DMS153 (cell line): ENCODE results near the gene SPINDOC.

Experiments
- DNase-seq: peaks from one replicate; lab custom pipeline; 2025; lab: John Stamatoyannopoulos, UW

The SPINDOC gene

GRCh38 chr11:63834535-63835157 lies 21.4 kb downstream of the SPINDOC start:
- no peak for DNase-seq

DNA sequence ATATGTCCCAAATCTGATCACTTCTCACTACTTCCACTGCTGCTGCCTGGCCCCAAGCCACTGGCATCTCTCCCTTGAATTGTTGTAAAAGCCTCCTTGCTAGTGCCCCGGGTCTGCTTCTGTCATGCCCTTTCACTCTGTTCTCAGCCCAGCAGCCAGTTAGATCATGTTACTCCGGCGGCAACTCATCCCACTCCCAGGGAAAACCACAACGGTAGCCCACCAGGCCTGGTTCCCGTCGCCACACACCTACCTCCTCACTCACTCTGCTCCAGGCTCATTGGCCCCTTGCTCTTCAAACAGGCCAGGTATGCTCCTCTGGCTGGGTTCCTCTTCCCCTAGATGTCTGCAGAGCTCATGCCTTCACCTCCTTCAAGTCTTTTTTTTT lies 21.9 kb downstream of the SPINDOC start:
- no peak for DNase-seq

GRCh38 chr11:63837027-63837688 lies 23.9 kb downstream of the SPINDOC start:
- DNase-seq = peak; percentile 76

DNA sequence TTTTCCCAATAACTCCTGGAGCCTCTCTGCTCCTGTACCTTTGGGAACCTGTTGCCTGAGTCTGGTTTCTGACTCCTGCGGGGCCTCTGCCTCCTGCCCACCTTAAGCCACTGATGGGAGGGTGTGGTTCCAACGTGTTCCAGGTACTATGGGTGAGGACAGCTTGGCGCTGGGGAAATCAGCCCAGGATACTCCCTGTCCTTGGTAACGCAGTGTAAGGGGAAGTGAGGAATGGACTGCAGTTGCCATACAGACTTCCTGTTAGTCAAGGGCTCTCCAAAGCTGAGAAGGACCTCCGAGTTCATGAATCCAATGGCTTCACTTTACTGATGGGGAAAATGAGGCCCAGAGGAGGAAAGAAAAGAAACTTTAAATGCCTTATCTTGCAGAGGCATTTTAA lies 24.5 kb downstream of the SPINDOC start:
- DNase-seq = peak; percentile 28

DNA sequence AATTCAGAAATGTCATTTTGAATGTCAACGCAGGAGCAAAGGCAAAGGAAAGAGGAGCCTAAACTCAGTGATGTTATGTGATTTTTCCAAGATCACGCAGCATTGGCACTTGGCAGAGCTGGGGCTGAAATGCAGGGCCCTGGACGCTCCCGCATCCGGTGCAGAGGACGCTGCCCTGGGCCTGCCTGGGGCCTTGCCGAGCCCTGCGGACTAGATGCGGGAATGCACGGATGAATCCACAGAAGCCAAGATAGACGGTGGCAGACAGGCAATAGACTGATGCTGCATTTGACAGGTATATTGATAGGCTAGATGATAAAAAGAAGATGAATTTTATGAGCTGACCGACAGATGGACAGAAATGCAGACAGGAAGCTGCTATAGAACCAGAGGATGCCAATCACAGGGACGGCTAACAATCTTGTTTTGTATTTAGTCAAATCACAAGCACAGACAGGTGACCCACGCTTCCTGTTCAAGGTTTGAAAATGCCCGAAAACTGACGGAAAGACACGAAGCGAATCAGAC lies 25.0 kb downstream of the SPINDOC start:
- no peak for DNase-seq

DNA sequence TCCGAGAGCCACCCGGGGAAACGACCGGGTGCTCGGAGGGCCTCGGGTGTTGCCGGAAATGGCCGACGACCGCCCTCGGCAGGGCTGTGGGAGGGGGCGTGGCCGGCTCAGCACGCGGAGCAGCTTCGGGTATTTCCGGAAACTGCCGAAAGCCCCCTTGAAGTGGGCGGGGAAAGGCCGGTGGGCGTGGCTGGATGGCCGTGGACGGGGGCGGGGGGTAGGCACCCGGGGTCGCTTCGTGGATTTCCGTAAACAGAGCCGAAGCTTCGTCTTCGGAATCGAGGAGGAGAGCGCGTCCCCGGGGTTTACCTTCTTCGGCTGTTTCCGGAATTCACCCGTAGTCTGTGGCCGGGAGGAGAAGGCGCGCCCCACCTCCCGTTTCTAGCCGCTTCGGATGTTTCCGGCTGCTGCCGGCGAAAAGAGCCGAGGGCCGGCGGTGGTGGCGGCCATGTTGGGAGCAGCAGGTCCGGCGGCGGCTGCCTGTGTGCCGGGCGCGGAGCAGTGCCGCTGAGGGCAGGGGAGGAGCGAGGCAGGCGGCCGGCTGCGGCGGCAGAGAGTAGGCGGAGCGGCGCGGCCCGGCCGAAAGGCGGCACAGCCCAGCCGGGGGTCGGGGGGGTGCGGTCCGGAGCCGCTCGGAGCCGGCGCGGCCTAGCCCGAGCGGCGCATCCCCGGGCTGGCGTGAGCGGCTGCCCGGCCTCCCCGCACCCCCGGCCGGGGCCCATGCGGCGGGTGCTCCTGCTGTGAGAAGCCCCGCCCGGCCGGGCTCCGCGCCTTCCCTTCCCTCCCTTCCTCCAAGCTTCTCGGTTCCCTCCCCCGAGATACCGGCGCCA lies 25.6 kb downstream of the SPINDOC start, which contains the start of gene MARK2:
MARK2 (plus strand) TSS at position 433 of the 830 bp plus-strand sequence; CDS start at position 830, 397 bp downstream.
- DNase-seq = peak; percentile 98

DNA sequence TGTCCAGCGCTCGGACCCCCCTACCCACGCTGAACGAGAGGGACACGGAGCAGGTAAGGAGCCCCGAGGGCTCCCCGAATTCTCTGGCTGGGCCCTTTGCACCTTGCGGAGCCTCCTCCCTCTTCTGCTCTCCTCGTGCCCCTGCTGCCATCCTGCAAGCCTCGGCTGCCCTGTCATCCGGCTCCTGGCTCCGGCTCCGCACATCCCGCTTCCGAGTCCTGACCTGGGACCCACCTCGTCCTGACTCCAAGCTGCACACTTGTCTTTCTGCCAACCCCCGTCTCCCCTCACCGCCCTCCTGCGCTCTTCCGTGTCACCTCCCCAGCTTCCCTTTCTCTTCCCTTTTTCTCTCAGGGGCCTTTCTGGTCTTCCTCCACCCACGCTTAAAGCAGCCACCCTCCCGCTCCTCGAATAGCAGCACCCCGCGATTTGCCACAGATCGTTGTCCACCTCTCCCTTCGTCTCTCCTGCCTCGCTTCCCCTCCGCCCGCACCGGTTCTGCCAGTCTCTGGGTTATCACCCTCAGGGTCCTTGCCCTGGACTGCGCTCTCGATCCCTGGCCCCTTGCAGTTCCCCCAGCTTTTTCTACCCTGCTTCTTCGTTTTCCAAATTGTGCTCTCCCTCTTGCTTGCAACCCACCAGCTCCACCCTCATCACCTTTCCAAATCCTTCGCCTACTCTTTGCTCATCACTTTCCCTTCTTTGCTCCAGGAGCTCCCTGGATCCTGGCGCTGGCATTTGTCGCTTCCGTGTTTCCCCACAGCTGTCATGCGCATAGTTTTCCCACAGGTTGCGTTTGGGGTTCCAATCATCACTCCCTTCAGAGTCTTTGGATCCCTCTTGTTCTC lies 26.5 kb downstream of the SPINDOC start:
- DNase-seq = no peak

GRCh38 chr11:63840356-63841060 lies 27.3 kb downstream of the SPINDOC start:
- no peak for DNase-seq

GRCh38 chr11:63841554-63841953 lies 28.3 kb downstream of the SPINDOC start:
- DNase-seq = no peak

GRCh38 chr11:63843041-63843440 lies 29.8 kb downstream of the SPINDOC start:
- DNase-seq = no peak

DNA sequence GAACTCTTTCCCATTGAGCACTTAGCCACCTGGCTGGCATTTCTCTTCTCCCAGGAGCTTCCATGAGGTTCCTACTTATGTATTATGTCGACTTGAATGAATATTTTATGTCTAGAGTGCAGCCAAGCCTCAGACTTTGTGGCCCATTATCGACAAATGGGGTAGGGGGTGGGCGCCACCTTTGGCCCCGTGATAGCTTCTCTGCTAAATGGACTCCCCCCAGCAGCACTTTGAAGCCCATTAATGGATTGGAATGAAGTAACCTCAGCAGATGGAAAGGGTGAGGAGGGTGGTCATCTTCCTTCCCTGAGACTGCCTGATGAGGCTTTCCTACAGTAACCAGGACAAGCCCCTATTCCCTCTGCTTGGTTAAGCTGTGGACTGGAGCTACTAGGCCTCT lies 31.6 kb downstream of the SPINDOC start:
- DNase-seq = no peak

- DNase-seq = no peak
These were observed 32.0 kb downstream of the SPINDOC start for GRCh38 chr11:63845303-63845702.

DNA sequence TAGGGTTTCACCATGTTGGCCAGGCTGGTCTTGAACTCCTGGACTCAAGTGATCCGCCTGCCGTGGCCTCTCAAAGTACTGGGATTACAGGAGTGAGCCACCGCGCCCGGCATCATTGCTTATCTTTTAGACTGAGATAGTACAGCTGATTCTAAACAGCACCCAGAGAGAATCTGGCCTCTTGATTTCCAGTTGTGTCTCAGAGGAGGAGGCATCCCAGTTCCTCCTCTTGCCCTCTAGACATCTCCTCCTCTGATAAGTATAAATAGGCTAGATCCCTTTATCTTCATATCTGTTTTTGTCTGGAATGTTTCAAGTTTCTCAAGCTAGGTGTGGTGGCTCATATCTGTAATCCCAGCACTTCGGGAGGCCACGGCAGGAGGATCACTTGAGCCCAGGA lies 32.7 kb downstream of the SPINDOC start:
- no peak for DNase-seq

- no peak for DNase-seq
These were observed 33.6 kb downstream of the SPINDOC start for GRCh38 chr11:63846897-63847296.

- DNase-seq = no peak
These were observed 34.1 kb downstream of the SPINDOC start for GRCh38 chr11:63847363-63847762.

DNA sequence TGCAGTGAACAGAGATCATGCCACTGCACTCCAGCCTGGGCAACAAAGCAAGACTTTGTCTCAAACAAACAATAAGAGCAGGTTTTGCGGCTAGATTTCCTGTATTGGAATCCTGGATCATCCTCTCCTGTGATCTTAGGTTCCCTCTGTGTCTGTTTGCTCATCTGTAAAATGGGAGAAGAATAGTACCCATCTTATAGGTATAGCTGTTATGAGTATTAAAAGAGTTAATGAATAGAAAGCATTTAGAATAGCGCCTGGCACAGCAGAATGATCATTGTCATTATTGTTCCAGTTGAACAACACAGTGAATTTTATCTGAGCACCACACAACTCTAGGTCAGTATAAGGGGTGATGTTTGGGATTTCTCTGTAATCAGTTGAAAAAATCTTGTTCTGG lies 36.4 kb downstream of the SPINDOC start:
- DNase-seq = no peak

GRCh38 chr11:63850920-63851319 lies 37.7 kb downstream of the SPINDOC start:
- no peak for DNase-seq

DNA sequence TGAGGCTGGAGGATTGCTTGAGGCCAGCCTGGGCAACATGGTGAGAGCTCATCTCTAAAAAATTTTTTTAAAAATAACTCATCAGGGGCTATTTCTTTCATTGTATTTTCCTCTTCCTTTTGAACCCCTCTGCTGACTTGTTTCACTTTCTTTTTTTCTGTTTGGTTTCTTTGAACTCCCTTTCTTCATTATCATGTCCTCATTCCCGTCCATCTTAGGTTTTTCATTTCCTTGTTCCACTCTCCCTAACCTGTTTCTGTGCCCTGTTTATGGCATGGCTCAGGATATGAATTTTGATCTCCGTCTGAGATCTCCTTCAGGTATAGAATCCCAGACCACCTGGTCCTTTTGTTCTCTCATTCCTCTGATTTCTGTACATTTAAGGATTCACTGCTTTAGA lies 38.1 kb downstream of the SPINDOC start:
- no peak for DNase-seq

GRCh38 chr11:63853476-63853875 lies 40.2 kb downstream of the SPINDOC start:
- DNase-seq = no peak

GRCh38 chr11:63854696-63855095 lies 41.4 kb downstream of the SPINDOC start:
- no peak for DNase-seq

DNA sequence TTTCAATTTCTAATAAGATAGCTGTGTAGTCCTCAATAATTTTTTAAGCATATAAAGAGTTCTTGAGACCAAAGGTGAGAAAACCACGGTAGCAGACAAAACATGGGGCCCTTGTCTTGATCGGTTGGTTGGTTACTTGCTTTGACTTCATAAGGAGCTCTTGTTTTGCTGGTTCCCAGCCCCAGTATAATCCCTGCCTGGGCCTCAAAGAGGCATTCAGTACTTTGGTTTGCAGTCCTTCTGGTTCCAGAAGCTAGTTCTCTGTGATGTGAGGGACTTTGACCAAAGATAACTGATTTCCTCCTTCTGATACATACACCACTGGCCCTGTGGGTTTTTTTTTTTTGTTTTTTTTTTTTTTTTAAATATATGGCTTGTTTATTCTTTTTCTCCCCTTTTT lies 42.7 kb downstream of the SPINDOC start:
- no peak for DNase-seq
